ENCODE results near the gene OR2Y1. TPM values are rescaled to one million over a fixed set of nuclear protein-coding genes. Genes with fewer than 3 reads are reported as not detected.
"Not testable (repeated sequence)": the region's sequence is repeated elsewhere in the genome, so short reads cannot be mapped to it uniquely, and the experiment has no call there.

The OR2Y1 gene
- total RNA-seq, 2 experiments from 2014 or later, result not detected

DNA sequence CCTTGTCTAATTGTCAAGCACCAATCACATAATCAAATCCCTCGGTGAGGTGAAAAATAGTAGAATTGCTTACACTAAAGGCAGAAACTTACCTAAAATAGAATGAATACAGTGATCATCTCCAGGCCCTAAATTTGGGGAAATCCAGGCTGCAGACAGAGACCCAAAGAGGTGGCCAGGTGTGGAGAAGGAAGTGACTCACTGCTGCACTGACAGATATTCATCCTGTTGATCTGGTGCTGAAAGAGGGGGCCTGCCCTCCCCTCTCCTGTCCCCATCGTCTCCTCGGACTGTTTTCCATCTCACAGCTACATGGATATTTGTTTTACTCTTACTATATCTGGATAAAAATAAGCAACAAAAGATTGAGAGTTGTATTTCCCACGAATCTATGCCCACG lies 15.9 kb downstream of the OR2Y1 start:
- no peak for DNase-seq
- peaks cover 21% of the 10 kb centered on the region for H3K27me3 Mint-ChIP-seq
- H3K4me3 Mint-ChIP-seq, result no peak overlapping the region
- intact Hi-C loops (cut with micrococcal nuclease), result loop anchor here (10.0 kb wide), 1 partner anchor 51 kb away; no protein-coding TSS in a partner anchor
- H3K36me3 Mint-ChIP-seq, result no peaks in the 10 kb centered on the region
- no peak overlapping the region for H3K27ac Mint-ChIP-seq
- no peaks in the 10 kb centered on the region for H3K9me3 Mint-ChIP-seq
- ChIA-PET POLR2A (no interaction called here), CTCF (no interaction called here)
- H3K4me1 Mint-ChIP-seq (ENCODE audit: low read depth), result no peaks in the 10 kb centered on the region

GRCh38 chr5:180720486-180720885 lies 19.4 kb downstream of the OR2Y1 start:
- peaks cover 11% of the 10 kb centered on the region for H3K27me3 Mint-ChIP-seq
- ChIA-PET CTCF (interaction anchor here (1.0 to 1.3 kb wide), 3 partner anchors 9 to 115 kb away, joined by 3 to 4 read pairs (median 4); no protein-coding TSS in a partner anchor), POLR2A (no interaction called here)
- no peaks in the 10 kb centered on the region for H3K36me3 Mint-ChIP-seq
- no peak overlapping the region for H3K4me3 Mint-ChIP-seq
- DNase-seq, result no peak
- no peaks in the 10 kb centered on the region for H3K9me3 Mint-ChIP-seq
- H3K4me1 Mint-ChIP-seq (ENCODE audit: low read depth), result peaks cover 10% of the 10 kb centered on the region
- no peak overlapping the region for H3K27ac Mint-ChIP-seq
- intact Hi-C loops (cut with micrococcal nuclease), result loop anchor here (10.0 kb wide), 1 partner anchor 54 kb away; no protein-coding TSS in a partner anchor

DNA sequence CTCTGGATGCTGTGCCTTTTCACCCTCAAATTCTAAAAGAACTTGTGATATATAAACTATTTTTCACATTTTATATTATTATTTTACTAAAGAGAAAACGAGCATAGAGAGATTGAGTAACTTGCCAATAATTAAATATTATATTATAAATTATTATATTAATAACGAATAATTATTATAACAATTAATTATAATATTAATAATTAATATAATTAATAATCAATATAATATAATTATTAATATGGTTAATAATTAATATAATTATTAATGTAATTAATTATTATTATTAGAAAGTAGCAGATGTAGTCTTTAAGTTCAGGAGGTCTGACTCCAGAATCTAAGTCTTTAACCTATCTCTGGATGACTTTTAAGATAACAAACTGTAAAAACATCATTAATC lies 20.1 kb downstream of the OR2Y1 start:
- no peak overlapping the region for H3K4me3 Mint-ChIP-seq
- intact Hi-C loops (cut with micrococcal nuclease), result loop anchor here (10.0 kb wide), 1 partner anchor 55 kb away; no protein-coding TSS in a partner anchor
- ChIA-PET CTCF (interaction anchor here (1.0 to 1.9 kb wide), 5 partner anchors 35 to 114 kb away, joined by 4 to 5 read pairs (median 4); no protein-coding TSS in a partner anchor), POLR2A (no interaction called here)
- H3K9me3 Mint-ChIP-seq, result no peaks in the 10 kb centered on the region
- H3K4me1 Mint-ChIP-seq (ENCODE audit: low read depth), result peaks cover 10% of the 10 kb centered on the region
- H3K27me3 Mint-ChIP-seq, result peaks cover 9% of the 10 kb centered on the region
- DNase-seq, result no peak
- H3K36me3 Mint-ChIP-seq, result no peaks in the 10 kb centered on the region
- H3K27ac Mint-ChIP-seq, result no peak overlapping the region

- Mint-ChIP-seq H3K4me1 (ENCODE audit: low read depth) (peaks cover 10% of the 10 kb centered on the region), H3K36me3 (no peaks in the 10 kb centered on the region), H3K27me3 (peaks cover 9% of the 10 kb centered on the region), H3K27ac (no peak overlapping the region), H3K9me3 (no peaks in the 10 kb centered on the region), H3K4me3 (no peak overlapping the region)
- ChIA-PET CTCF (interaction anchor here (0.6 to 1.9 kb wide), 21 partner anchors 11 to 1573 kb away, joined by 3 to 8 read pairs (median 4); no protein-coding TSS in a partner anchor), POLR2A (interaction anchor here (0.7 kb wide), 1 partner anchor 536 kb away, joined by 3 read pairs; no protein-coding TSS in a partner anchor)
- intact Hi-C loops (cut with micrococcal nuclease), result loop anchor here (1.0 kb wide), 2 partner anchors 31 to 49 kb away; no protein-coding TSS in a partner anchor
- peak; percentile 30 for DNase-seq
These were observed 20.9 kb downstream of the OR2Y1 start for GRCh38 chr5:180718810-180719453.

DNA sequence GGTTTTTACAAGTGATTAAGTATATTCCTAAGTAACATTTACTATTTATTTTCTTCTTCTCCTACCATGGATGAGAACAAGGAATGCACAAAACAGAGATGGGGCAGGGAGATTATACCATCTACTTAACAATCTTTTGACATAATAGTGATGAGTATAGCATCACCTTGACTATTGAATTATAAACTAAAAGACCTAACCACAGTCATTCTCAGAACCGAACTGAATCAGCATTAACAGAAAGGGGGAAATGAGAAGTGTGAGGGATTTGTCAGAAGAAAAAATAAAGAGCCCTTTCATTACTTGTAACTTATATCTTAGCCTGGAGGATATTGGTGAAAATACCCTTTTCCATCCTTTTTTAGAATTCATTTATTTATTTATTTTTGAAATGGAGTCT lies 21.9 kb downstream of the OR2Y1 start:
- Mint-ChIP-seq H3K9me3 (peaks cover 3% of the 10 kb centered on the region), H3K4me1 (ENCODE audit: low read depth) (peaks cover 10% of the 10 kb centered on the region), H3K4me3 (no peak overlapping the region), H3K27me3 (peaks cover 9% of the 10 kb centered on the region), H3K27ac (no peak overlapping the region), H3K36me3 (no peaks in the 10 kb centered on the region)
- CTCF ChIA-PET, result interaction anchor here (0.9 to 1.9 kb wide), 12 partner anchors 10 to 123 kb away, joined by 3 to 8 read pairs (median 5); no protein-coding TSS in a partner anchor
- POLR2A ChIA-PET, result no interaction called here
- DNase-seq, result no peak
- intact Hi-C loops (cut with micrococcal nuclease), result loop anchor here (1.0 kb wide), 2 partner anchors 30 to 48 kb away; no protein-coding TSS in a partner anchor

DNA sequence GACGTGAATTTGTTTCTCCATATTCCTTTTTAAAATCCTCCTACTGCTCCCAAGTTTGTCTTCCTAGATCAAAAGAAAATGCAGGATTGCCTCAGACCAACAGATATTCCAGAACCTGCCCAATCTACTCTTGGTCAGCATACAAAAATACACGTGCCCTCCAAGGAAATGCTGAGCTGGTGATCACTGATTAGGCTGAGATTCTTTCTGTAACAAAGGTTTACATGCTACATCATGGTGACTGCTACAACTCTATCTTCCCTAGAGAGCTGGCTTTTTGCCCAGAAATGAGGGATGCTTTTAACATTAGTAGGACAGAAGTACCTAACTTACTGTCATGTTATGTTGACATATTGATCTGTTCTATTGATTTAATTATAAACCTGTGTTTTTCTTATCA lies 35.5 kb downstream of the OR2Y1 start:
- H3K9me3 Mint-ChIP-seq, result peaks cover 3% of the 10 kb centered on the region
- ChIA-PET CTCF (no interaction called here), POLR2A (no interaction called here)
- peaks cover 4% of the 10 kb centered on the region for H3K27me3 Mint-ChIP-seq
- no peaks in the 10 kb centered on the region for H3K4me1 Mint-ChIP-seq (ENCODE audit: low read depth)
- H3K4me3 Mint-ChIP-seq, result no peak overlapping the region
- DNase-seq, result no peak
- no peak overlapping the region for H3K27ac Mint-ChIP-seq
- H3K36me3 Mint-ChIP-seq, result no peaks in the 10 kb centered on the region
- intact Hi-C loops (cut with micrococcal nuclease), result no loop called here

DNA sequence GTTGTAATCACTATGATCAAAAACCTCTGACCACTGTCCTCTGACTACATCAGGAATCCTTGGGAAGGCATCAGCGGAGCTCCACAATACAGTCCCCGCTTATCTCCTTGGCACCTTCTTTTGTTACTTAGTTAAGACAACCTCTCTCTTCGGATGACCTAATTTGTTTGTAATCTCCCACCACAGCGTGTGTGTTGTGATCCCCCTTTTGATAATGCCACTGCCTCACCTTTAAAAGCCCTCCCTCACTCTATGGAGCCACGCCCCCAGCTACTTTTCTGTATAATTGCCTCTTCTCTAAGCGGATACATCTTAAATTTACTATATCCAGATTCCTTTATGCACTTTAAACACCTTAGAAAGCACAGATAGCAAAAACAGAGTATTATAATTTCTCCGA lies 35.9 kb downstream of the OR2Y1 start:
- CTCF ChIA-PET, result no interaction called here
- POLR2A ChIA-PET, result no interaction called here
- intact Hi-C loops (cut with micrococcal nuclease), result no loop called here

DNA sequence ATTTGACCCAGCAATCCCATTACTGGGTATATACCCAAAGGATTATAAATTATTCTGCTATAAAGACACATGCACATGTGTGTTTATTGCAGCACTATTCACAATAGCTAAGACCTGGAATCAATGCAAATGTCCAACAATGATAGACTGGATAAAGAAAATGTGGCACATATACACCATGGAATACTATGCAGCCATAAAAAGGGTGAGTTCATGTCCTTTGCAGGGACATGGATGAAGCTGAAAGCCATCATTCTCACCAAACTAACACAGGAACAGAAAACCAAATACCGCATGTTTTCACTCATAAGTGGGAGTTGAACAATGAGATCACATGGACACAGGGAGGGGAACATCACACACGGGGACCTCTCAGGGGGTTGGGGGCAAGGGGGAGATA lies 36.5 kb downstream of the OR2Y1 start:
- POLR2A ChIA-PET; H3K4me3 Mint-ChIP-seq; H3K27me3 Mint-ChIP-seq; H3K27ac Mint-ChIP-seq; CTCF ChIA-PET; H3K36me3 Mint-ChIP-seq; H3K9me3 Mint-ChIP-seq; intact Hi-C loops (cut with micrococcal nuclease); H3K4me1 Mint-ChIP-seq (ENCODE audit: low read depth); DNase-seq: not testable (repeated sequence)

More for the DNA sequence above, 35.9 kb downstream of the OR2Y1 start:
- Mint-ChIP-seq H3K9me3 (peaks cover 3% of the 10 kb centered on the region), H3K4me1 (ENCODE audit: low read depth) (peaks cover 4% of the 10 kb centered on the region), H3K4me3 (no peak overlapping the region), H3K27ac (no peak overlapping the region), H3K27me3 (peaks cover 4% of the 10 kb centered on the region), H3K36me3 (no peaks in the 10 kb centered on the region)
- no peak for DNase-seq

- H3K27ac Mint-ChIP-seq; H3K27me3 Mint-ChIP-seq; H3K9me3 Mint-ChIP-seq; DNase-seq; intact Hi-C loops (cut with micrococcal nuclease); POLR2A ChIA-PET; H3K36me3 Mint-ChIP-seq; H3K4me1 Mint-ChIP-seq (ENCODE audit: low read depth); H3K4me3 Mint-ChIP-seq: not testable (repeated sequence)
- CTCF ChIA-PET, result interaction anchor here (0.6 to 1.3 kb wide), 2 partner anchors 18 to 96 kb away, joined by 3 to 4 read pairs; no protein-coding TSS in a partner anchor
These were observed 39.4 kb downstream of the OR2Y1 start for GRCh38 chr5:180700440-180700839.

DNA sequence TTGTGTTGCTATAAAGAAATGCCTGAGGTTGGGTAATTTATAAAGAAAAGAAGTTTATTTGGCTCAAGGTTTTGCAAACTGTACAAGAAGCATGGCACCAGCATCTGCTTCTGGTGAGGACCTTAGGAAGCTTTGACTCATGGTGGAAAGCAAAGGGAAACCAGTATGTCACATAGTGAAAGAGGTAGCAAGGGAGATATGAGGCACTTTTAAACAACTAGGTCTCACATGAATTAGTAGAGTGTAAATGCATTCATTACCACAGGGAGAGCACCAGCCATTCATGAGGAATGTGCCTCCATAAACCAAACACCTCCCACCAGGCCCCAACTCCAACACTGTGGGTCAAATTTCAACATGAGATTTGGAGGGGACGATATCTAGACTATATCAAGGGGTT lies 40.8 kb downstream of the OR2Y1 start:
- peaks cover 4% of the 10 kb centered on the region for H3K4me1 Mint-ChIP-seq (ENCODE audit: low read depth)
- ChIA-PET CTCF (no interaction called here), POLR2A (no interaction called here)
- H3K9me3 Mint-ChIP-seq, result peaks cover 3% of the 10 kb centered on the region
- no peak for DNase-seq
- H3K36me3 Mint-ChIP-seq, result no peaks in the 10 kb centered on the region
- intact Hi-C loops (cut with micrococcal nuclease), result no loop called here
- H3K27ac Mint-ChIP-seq, result no peak overlapping the region
- no peak overlapping the region for H3K4me3 Mint-ChIP-seq
- peaks cover 5% of the 10 kb centered on the region for H3K27me3 Mint-ChIP-seq

GRCh38 chr5:180696116-180696515 lies 43.7 kb downstream of the OR2Y1 start:
- Mint-ChIP-seq H3K9me3 (peaks cover 3% of the 10 kb centered on the region), H3K36me3 (no peaks in the 10 kb centered on the region), H3K4me3 (no peak overlapping the region), H3K4me1 (ENCODE audit: low read depth) (peaks cover 9% of the 10 kb centered on the region), H3K27me3 (peaks cover 9% of the 10 kb centered on the region), H3K27ac (no peak overlapping the region)
- CTCF ChIA-PET, result no interaction called here
- POLR2A ChIA-PET, result no interaction called here
- no peak for DNase-seq
- intact Hi-C loops (cut with micrococcal nuclease), result no loop called here

GRCh38 chr5:180692429-180692828 lies 47.4 kb downstream of the OR2Y1 start:
- intact Hi-C loops (cut with micrococcal nuclease), result no loop called here
- Mint-ChIP-seq H3K27me3 (peaks cover 7% of the 10 kb centered on the region), H3K4me3 (no peak overlapping the region), H3K4me1 (ENCODE audit: low read depth) (peaks cover 28% of the 10 kb centered on the region), H3K9me3 (no peaks in the 10 kb centered on the region), H3K36me3 (no peaks in the 10 kb centered on the region), H3K27ac (no peak overlapping the region)
- POLR2A ChIA-PET, result no interaction called here
- CTCF ChIA-PET, result no interaction called here
- no peak for DNase-seq

DNA sequence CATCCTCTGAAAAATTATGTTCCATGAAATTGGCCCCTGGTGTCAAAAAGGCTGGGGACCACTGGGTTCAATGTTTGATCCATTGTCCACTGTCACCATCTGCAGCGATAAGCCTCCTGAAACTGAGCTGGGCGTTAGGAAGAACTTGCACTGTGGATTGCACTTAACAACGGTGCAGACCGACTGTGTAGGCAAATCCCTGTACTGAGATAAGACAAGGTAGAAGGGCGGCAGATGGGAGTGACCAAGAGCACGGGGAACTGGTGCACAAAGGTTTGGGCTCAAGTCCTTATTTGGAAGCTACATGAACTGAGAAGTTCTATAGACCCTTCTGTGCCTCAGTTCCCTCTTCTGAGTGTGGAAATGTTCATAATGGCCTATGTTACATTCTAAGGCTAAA lies 48.8 kb downstream of the OR2Y1 start:
- ChIA-PET POLR2A (no interaction called here), CTCF (interaction anchor here (1.0 kb wide), 1 partner anchor 21 kb away, joined by 3 read pairs; no protein-coding TSS in a partner anchor)
- Mint-ChIP-seq H3K4me3 (no peak overlapping the region), H3K9me3 (no peaks in the 10 kb centered on the region), H3K27me3 (peaks cover 7% of the 10 kb centered on the region), H3K4me1 (ENCODE audit: low read depth) (peaks cover 28% of the 10 kb centered on the region), H3K36me3 (no peaks in the 10 kb centered on the region), H3K27ac (no peak overlapping the region)
- intact Hi-C loops (cut with micrococcal nuclease), result no loop called here
- DNase-seq, result no peak
